Fibroblast of upper back skin (primary cell): ENCODE data around the gene IGSF9B.

Experiments used
- DNase-seq: peaks from one replicate; pipeline ENCODE4 v3.0.0-alpha.2; 2013

The IGSF9B gene

DNA sequence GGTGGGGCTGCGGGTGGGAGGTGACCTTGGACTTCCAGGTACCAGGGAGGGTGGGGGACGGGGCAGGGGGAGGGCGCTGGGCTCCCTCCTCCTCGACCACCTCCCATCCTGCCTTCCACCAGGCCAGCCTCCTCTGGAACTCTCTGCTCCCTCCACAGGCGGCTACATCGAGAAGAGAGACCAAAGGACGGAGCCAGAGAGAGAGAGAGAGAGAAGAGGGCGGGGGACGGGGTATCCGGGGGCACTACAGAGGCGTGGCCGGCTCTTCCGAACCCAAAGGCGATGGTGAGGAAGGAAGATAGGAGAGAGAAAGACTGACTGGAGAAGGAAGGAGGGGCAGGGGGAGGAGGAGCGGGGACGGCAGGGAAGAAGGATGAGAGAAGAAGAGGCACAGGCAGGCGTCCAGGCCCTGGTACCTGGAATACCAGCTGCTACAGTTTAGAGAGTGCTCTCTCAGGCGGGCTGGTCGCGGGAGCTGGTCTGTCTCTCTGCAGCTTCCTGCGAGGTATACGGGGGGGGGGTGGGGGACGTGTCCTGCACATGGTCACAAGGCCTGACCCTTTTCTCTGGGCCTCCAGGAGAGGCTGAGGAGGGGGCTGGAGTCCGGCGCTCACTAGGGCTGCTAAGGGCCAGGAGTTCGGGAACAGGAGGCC, 38.0 kb downstream of the IGSF9B start:
- no peak for DNase-seq

DNA sequence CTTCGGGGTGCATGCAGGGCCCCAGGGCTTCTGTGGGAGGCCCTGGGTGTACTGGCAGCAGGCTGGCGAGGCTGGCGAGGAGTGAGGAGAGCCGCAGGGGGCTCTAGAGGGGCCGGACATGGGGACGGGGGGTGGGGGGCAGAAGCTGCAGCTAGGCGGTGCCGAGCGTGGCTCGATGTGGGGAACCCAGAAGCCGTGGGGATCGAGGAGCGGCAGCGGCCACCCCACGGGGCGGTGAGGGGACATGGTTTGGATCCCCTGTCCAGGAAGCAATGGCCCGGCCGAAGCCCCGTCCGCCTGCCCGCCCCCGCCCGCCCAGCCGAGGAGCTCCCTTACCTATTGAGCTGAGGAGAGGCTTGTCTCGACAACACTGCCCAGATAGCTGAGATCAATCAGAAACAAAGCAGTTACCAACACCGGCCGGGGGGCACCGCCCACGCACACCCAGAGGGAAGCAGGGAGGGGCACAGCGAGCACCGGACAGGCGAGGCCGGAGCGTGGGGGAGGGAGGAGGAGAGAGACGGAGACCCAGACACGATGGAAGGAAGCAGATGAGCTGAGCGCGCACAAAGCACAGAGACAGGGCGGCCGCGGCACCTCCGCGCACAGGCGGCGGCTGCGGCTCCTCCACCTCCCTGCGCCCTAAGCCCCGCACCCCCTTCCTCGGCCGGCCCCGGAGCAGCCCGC, 38.7 kb downstream of the IGSF9B start:
- DNase-seq, result no peak

DNA sequence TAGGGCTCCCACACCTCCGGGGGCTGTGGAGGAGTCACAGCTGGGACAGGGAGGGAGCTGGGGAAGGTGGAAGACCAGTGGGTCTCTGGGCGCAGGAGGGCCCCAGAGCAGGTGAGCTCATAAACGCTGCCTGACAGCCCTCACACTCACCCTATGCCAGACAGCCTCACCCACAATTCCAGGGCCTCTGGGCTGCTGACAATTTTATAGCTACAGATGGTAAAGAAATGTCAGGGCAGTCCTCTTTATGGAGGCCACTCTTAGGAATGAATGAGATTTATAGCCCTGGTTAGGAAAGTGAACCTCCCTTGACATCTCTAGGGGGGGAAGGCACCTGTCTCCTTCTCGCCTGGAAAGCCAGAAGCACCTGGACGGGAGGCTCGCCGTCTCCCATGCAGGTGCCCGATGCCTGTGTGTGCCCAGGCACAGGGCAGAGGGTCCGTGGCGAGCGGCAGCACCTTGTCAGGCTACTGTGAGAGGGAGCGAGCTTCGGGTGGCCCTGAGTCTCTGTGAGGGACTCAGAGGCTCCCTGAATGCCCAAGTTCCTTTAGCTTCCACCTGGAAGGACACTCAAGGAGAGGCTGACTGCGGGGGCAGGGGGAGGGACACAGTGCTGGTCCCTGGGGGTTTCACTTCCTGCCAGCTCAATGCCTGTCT, 39.9 kb downstream of the IGSF9B start:
- DNase-seq, result no peak

DNA sequence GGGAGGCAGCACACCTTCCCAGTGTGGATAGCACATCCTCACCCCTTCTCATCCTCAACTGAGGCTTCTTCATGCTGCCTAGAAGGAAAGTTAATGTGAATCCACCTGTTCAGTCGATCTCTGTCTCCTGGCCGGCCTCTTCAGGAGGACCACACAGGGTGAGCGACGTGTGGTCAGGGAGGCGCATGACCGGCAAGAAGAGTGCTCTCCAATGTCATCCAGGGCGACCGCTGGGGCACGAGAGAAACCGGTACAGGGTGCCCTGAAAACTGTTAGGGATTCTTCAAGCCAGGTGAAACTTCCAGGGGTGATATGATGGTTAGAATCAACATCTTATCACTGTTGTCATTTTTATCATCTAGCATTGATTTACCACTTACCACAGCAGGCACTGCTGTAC, 43.0 kb downstream of the IGSF9B start:
- DNase-seq, result no peak

DNA sequence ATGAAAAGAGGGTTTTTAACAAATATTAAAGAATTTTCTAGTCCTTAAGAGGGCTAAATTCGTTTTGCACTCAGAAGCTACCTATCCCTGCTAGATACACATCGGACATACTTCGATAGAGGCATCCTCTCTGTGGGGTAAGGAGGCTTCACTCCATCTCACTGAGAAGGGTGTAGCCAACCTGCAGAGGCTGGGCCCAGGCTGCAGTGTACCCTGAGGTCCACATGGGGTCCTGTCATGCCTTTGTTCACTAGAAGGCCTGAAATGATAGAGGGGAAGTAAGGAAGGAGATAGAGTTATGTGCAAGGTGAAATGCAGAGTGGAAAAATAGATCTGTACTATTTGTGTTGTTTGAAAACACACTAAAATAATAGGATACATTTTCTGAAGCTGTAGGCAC, 45.6 kb downstream of the IGSF9B start:
- no peak for DNase-seq

DNA sequence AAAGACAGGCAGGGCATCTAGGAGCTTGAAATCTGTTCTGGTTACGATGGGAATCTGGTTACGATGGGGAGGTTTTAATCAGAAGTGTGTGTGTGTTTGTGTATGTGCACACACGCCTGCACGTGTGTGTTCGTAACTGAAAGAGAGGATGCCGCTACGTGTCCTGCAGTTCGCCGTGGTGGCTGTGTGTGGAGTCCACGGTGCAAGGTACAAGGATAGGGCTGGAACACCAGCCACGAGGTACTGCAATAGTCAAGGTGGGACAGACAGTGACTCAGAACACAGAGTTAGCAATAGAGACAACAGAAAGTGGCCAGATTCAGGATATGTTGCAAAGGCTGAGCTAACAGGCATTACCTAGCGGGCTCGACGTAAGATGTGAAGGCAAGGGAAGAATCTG, 46.7 kb downstream of the IGSF9B start:
- no peak for DNase-seq

DNA sequence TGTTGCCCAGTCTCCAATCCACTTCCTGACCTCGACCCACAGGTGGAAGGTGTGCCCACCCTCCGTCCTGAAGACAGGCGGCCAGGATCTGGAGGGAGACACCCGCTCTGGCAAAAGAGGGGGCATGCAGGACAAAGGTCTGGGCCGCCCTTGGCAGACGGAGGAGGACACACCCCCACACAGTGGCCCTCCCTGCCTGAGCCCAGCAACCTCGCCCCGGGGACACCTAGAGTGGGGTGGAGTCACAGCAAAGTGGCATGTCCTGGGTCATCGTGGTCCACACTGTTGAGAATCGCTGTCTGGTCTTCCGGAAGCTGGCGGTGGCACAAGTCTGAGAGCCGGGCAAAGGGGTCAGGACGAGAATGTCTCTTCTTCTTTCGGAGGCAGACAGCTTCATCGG, 47.9 kb downstream of the IGSF9B start:
- no peak for DNase-seq

DNA sequence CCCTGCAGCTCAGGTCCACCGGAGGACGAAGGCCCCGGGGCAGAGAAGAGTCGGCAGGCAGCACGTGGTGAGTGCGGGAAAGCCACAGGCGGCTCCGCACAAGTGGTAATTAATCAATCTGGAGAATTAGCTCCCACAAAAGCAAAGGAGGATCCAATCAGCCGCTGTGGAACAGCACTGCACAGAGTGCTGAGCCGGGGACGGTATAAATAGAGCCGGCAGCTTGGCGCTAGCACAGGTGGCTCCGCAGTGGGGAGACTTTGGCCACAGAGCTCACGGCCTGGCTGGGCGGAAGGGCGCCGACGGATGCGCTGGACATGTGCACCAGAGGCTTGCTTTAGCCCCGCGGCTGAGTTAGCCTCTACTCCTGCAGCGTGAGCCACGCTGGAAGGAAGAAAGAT, 48.9 kb downstream of the IGSF9B start:
- DNase-seq, result no peak

DNA sequence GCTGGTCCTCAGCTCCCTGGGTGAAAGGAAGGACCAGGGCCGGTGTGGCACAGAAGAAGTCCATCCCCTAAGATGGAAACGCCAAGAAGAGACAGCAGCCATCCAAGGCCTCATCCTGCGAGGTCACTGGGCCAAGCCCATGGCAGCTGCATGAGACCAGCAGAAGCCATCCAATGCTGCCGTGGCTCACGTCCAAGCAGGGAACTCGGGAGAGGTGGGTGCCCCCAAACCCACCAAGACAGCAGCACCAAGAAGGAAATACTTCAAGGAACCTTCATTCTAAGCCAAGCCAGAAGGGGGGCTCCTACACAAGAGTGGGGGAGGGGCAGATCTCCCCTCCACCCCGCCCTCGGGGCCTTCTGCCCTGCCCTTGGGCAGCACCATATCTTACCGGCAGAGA, 49.6 kb downstream of the IGSF9B start:
- no peak for DNase-seq

DNA sequence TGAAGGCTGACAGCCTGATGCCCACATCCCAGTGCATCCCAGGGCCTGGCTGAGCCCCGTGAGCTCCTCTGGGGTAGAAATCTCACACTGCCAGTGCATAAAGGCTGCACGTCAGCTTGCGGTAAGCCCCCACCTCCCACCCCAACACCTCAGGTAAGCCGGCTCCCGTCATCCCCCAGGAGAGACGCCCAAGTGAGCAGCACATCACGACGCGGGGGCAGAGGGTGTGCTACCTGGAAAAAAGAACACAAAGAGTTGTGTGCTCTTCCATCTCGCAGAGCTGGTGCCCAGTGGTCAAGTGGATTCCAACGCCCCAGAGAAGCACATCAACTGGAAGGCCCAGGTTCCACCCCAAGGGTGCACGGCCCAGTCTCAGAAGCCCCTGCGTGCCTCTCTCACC, 50.0 kb downstream of the IGSF9B start:
- no peak for DNase-seq

DNA sequence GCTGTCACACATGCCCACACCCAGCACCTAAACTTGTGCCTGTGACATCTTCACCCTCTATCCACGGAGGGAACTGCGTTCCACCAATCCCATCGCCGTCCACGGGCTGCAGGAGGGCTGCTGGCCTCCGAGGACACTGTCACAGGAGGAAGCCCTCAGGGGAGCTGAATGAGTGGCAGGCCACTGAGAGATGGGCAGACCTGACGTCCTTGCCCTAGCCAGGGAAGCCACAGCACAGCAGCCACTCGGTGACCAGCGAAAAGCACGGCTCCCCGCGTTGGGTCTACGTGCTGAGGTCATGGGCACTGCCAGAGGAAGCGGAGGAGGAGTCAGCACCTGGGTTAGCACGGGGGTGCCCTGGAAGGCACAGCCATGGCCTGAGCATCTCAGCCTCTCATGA, 50.5 kb downstream of the IGSF9B start:
- DNase-seq, result no peak

DNA sequence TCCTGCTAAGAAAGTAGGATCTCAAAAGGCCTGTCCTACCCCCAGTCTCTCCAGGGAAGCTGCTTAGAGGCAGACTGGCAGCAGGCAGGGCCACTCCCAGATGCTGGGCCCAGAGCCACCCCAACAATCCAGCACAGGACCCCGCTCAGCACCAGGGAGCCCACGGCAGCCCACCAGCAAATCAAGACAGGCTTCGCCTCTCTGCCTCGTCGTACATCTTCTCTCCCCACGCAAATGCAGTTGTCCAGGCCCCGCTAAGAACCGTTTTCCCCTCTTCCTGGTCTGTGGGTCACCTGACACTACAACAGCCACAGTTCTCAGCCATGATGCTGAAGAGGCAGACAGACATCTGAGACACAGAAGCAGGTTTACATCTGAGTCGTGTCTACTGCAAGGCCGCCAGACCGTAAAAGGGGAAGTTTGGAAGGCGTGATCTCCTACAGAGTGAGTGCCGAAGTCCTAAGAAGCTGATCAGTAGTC, 51.1 kb downstream of the IGSF9B start:
- no peak for DNase-seq

DNA sequence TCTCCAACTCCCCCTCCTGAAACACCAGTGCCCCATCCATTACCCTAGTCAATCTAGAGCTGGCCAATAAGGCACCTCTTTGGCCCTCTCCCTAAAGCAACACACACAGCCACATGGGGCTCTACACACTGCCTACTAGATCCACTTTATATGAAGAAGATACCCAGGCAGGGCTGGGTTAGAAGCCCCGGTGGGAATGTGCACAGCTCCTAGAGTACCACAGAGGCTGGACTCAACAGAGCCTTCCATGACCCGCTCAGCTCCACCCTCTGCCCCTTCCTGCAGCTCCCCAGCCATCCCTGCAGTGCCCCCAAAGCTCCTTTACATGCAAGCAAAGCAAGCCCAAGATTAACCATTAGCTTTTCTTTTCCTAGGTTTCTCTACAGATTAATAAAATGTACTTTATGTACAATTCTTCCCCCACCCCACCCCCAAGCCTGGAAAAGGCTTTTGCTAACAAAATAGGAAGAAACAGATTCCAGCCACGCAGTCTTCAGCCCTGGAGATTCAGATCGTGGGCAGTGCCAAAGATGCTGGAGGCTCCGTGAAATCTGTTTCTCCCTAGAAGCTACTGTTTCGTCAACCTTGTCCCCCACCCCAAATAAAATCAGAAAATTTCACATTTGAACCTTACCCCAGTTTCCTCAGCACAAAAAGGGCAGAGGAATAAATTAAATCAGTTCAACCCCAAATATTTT, 51.8 kb downstream of the IGSF9B start:
- DNase-seq, result no peak

DNA sequence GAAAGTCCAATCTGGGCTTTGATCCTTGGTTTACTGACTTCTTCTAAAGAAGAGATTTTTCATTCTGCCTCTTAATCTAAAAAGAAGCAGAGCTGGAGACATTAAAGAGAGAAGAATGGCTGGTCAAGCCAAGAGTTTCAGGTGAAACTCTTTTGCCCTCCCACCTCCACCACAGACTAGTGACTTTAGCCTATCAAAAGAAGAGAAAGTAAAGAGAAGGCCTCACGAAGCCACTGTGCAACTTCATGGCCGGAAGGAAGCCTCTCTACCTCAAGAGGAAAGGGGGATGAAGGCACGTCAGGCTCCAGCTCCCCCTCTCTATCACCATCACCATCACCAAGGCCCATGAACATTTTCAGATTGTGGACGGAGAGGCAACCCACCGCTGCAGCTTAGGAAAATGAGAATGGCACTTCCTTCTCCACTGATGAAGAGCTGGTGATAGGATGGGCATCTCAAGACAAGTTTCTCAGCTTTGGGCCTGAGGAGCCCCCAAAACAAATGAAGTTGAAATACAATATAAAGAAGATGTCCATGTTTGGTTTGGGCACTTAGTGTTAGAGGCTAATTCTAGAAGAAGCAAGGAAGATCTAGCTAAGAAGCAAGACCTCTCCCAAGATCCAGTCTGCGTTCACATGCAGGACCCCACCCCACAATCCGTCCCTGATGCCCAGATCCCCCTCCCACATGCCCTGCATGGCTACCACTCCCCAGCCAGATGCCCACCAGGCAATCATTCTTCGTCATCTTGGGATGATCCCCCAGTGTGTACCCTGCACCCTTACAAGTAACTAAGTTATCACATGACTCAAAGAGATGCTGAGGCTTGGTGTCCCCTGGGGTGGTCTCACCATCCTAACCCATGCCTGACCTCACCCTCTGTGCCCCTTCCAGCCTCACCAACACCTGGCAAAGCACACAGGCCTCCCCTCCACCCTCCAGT, 52.6 kb downstream of the IGSF9B start:
- no peak for DNase-seq

DNA sequence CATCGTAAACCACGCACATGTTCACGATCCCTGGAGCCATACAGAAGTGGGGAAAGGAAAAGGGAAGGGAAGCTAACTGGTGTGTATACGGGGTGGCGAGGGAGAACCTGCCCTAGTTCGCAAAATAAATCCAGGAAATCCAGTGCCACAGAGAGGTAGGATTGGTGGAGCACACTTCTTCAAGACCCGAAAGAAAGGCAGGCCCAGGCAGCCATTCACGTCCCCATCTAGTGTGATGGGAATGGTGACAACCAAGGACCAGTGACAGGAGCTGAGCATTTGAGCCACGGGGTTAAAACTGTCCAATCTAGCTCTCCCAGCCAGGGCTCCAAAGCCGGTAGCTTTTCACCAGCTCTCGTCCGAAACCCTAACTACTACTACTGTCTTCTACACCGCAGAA, 53.7 kb downstream of the IGSF9B start:
- DNase-seq, result no peak

DNA sequence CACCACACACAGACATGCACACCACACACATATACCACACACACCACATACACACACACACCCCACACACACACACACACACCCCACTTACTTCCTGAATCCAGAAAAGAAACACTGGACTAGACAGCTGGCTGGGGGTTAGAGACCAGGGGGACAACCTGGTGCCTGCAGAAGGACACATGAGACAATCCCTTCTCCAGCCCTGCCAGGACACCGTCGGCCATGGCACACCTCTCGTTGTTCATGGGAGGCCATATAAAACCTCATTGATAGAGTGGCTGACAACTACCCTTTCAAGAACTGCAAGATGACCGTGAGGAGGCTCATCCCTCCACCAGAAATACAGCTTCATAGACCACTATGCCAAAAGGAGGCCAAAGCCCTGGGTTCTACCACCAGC, 54.3 kb downstream of the IGSF9B start:
- no peak for DNase-seq

DNA sequence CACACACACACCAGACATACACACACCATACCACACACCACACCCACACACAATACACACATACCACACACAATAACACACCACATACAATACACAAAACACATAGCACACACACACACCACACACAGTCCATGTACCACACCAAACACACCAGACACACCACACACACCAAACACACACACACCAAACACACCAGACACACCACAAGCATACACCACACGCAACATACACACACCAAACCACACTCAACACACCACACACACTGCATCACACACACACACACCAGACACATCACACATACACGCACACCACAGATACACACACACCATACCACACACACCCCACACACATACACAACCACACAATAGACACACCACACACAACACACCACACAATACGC, 54.8 kb downstream of the IGSF9B start:
- no peak for DNase-seq

DNA sequence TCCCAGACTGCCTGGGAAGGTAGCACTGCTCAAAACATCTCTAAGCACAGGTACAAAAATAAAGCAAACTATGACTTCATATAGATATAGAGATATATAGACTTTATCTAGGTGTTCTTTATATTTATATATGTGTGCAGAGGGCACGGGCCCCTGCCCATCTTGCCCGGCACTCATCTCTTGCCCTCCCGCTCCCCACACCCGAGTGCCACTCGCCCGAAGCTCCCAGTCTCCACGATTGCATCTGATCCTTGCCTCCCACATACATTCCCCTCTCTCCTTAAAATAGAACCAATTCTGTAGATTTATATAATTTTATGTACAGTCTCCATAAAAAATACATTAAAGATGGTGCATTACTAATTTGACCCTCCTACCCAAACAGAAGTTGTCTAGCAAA, 55.5 kb downstream of the IGSF9B start:
- DNase-seq, result no peak

DNA sequence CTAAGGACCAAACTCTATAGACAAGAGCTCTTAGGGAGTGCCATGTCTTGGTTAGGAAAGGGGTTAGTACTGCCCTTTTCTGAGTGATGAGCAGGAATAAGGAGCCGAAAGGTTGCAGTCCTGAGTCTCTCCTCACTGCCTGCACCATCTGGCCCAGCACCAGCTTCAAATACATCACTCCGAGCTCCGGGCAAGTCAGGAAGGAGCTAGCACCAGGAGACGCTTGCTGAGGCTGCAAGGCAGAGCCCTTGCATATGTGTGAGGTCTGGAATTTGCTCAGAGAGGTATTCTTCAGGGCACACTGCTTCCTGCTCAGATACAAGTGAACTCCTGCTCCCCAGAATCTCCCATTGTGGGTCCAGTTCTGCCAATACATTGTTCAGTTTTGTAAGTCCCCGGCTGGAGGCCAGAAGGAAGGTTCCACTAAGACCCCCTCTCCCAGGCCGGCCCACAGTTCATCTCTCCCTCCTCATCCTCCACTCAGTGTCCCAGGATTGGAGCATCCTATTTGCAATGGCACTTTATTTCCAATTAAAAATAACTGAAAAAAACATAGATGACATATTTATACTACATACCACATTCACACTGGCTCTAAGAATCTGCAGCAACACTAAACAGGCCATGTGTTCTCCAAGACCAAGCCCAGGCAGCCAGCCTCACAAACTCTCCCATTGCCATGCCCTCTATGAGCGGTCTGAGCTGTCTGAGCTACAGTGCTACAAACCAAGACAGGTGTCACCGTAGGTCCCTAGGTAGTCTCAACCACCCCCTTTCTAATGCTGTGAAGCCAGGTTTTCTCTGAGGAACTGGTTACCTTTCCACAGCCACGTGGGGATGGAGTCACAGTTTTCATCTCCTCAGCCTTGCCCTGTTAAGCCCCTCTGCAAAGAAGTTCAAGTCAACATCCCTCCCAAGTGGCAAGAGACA, 56.3 kb downstream of the IGSF9B start:
- no peak for DNase-seq

DNA sequence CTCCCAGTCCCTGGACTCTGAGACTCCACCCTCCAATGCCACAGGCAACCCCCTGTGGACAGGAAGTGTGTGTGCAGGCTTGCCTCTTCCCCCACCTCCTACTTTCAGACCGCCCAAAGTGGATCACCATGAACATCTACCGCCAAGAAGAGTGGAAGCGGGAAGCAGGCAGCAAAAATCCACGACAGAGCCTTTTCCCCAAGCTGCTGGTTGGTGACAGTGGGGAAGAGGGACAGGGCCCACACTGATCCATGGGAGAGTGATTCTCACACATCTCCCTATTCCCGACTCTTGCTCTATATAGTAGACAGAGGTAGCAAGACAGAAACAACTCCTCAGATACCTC, 58.0 kb downstream of the IGSF9B start:
- DNase-seq, result no peak

DNA sequence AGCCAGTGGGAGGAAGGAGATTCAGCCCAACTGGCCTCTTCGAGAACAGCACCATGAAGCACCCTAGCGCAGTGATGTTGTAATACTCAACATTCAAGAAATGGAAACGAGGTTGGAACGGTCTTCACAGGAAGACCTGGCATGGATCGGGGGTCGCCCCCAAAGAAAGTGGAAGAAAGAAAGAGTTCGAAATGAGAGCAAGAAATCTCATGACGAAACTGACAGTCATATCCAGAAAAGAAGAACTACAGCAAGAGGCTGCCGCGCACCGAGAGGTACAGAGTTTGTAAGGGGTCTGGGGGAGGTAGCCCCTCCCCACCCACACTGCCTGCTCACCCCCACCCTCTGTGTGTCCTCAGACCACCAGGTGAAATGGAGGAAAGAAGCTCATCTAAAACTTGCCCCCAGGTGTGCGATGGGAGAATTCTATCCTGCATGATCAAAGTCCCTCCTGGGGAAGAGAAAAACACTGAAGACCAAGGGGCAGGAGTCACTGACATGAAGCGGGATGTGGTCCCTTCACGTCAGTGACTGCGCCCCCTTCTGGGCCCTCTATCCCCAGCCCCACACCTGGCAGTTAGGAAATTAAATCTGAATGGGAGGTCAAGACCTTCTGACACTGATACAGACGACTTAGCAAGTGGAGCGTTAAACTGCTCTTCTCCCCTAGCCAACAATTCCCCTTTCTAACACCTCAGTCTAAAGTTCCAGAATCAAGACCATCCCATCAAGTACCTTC, 58.6 kb downstream of the IGSF9B start:
- no peak for DNase-seq
